Hindlimb muscle (tissue), 1 donor: Measurements from ENCODE around the gene CCDC74A. TPM values are rescaled to one million over a fixed set of nuclear protein-coding genes. Genes with fewer than 3 reads are reported as not detected.
"Not testable (repeated sequence)": the region's sequence is repeated elsewhere in the genome, so short reads cannot be mapped to it uniquely, and the experiment has no call there.

Experiments
- DNase-seq: peaks from one replicate; pipeline ENCODE4 v3.0.0-alpha.2; 2013
- polyA plus RNA-seq: library from polyadenylated mRNA; unstranded; fragments of 120-200 nt; gene quantifications from one replicate; pipeline ENCODE4 v1.2.1, GENCODE V29; 2013; ENCODE audit not compliant: insufficient read length

Gene CCDC74A
- polyA plus RNA-seq, 1 donor = 2.0 TPM

- DNase-seq = no peak
Observed at GRCh38 chr2:131566371-131566770, 38.7 kb downstream of the CCDC74A start.

- DNase-seq = no peak
Observed at GRCh38 chr2:131567891-131568290, 40.2 kb downstream of the CCDC74A start.

- not testable (repeated sequence) for DNase-seq
Observed at GRCh38 chr2:131568401-131568800, 40.7 kb downstream of the CCDC74A start.

- no peak for DNase-seq
Observed at GRCh38 chr2:131572175-131572574, 44.5 kb downstream of the CCDC74A start.

- DNase-seq = no peak
Observed at GRCh38 chr2:131577812-131578211, 50.1 kb downstream of the CCDC74A start.

- DNase-seq = no peak
Observed at GRCh38 chr2:131580187-131580586, 52.5 kb downstream of the CCDC74A start.

Other genes with a start within 250 kb of the CCDC74A start
- 1.1 TPM for gene RAB6D, start 163.7 kb upstream of the CCDC74A start, polyA plus RNA-seq
- 0.56 TPM for gene TUBA3D, start 51.8 kb upstream of the CCDC74A start, polyA plus RNA-seq
- 55.5 TPM for gene MZT2A, start 35.5 kb upstream of the CCDC74A start, polyA plus RNA-seq